CD4-positive, CD25-positive, alpha-beta regulatory T cell (primary cell): ENCODE results near the gene CCL25. TPM values are rescaled to one million over a fixed set of nuclear protein-coding genes. Genes with fewer than 3 reads are reported as not detected.
A peak's percentile ranks its signal among the peaks of the same experiment; 100 is the strongest.
"Not testable (repeated sequence)": the region's sequence is repeated elsewhere in the genome, so short reads cannot be mapped to it uniquely, and the experiment has no call there.

Experiments used
- ATAC-seq, 2 donors: fragments of 150-1000 bp; cut with Tn5 transposase; one replicate each; pipeline ENCODE4 v1.10.0; 2021; ENCODE audit warnings: low read depth in 2 of 2, moderate number of reproducible peaks in 2 of 2, moderate library complexity in 1 of 2
- DNase-seq, 3 donors: peaks; one replicate each; pipeline versions ENCODE4 v3.0.0 to v3.0.0-alpha.2; 2012 to 2022; ENCODE audit warnings: mixed read lengths in 1 of 3
- H3K27ac ChIP-seq: one replicate; pipeline ENCODE4 v1.7.0; 2013; ENCODE audit warnings: mild to moderate bottlenecking, low read length; ENCODE audit not compliant: insufficient read depth, poor library complexity, severe bottlenecking
- H3K27me3 ChIP-seq: one replicate; pipeline ENCODE4 v1.7.0; 2013; ENCODE audit warnings: low read length; ENCODE audit not compliant: control insufficient read depth, insufficient read depth
- H3K36me3 ChIP-seq: one replicate; pipeline ENCODE4 v1.7.0; 2013; ENCODE audit warnings: mild to moderate bottlenecking, low read length, moderate library complexity; ENCODE audit not compliant: control insufficient read depth, insufficient read depth
- H3K4me1 ChIP-seq: 2 replicates; pipeline ENCODE4 v1.7.0; 2013; ENCODE audit warnings: mild to moderate bottlenecking, low read length; ENCODE audit not compliant: insufficient read depth, control insufficient read depth, poor library complexity, severe bottlenecking
- H3K4me3 ChIP-seq: one replicate; pipeline ENCODE4 v1.7.0; 2013; ENCODE audit warnings: low read depth, mild to moderate bottlenecking, low read length, moderate library complexity
- H3K9me3 ChIP-seq, 2 experiments: 1 replicate in 1 of 2; 2 replicates in 1 of 2; pipeline ENCODE4 v1.7.0; 2013; ENCODE audit warnings: low read length in 2 of 2, mild to moderate bottlenecking in 1 of 2, moderate library complexity in 1 of 2; ENCODE audit not compliant: control insufficient read depth in 2 of 2
- H3K27ac Mint-ChIP-seq, 3 donors: one replicate each; pipeline ENCODE4 v1.8.0; 2020 to 2022; ENCODE audit warnings: mild to moderate bottlenecking in 3 of 3, mixed read lengths in 3 of 3, moderate library complexity in 2 of 3
- H3K27me3 Mint-ChIP-seq: one replicate; pipeline ENCODE4 v1.8.0; 2022; ENCODE audit warnings: mild to moderate bottlenecking, mixed read lengths
- H3K36me3 Mint-ChIP-seq: one replicate; pipeline ENCODE4 v1.8.0; 2020; ENCODE audit warnings: mixed read lengths
- H3K4me1 Mint-ChIP-seq, 4 donors: one replicate each; pipeline ENCODE4 v1.8.0; 2020 to 2022; ENCODE audit warnings: mixed read lengths in 4 of 4, mild to moderate bottlenecking in 1 of 4
- H3K4me3 Mint-ChIP-seq, 4 donors: one replicate each; pipeline ENCODE4 v1.8.0; 2020 to 2022; ENCODE audit warnings: mild to moderate bottlenecking in 4 of 4, mixed read lengths in 4 of 4, moderate library complexity in 3 of 4
- H3K9me3 Mint-ChIP-seq, 7 donors: one replicate each; pipeline ENCODE4 v1.8.0; 2020 to 2022; ENCODE audit warnings: mixed read lengths in 7 of 7, mild to moderate bottlenecking in 3 of 7, moderate library complexity in 2 of 7
- polyA plus RNA-seq, 4 donors: library from polyadenylated mRNA; unstranded; fragments of 300-500 nt; fragmentation: Illumina TruSeq; gene quantifications; one replicate each; pipeline ENCODE4 v1.2.3, GENCODE V29; 2021
- total RNA-seq: library from RNA; stranded (reverse); gene quantifications from one replicate; pipeline ENCODE4 v1.2.3, GENCODE V29; 2022

Gene CCL25
- total and polyA plus RNA-seq, 5 donors from 2014 or later: 0.48 TPM; not detected in 4

GRCh38 chr19:8022275-8022674 is 30.3 kb upstream of the CCL25 start:
- no peaks in the 10 kb centered on the region for H3K9me3 Mint-ChIP-seq
- Histone ChIP-seq H3K4me1 (no peaks in the 10 kb centered on the region), H3K9me3 (no peaks in the 10 kb centered on the region), H3K27ac (no peak overlapping the region), H3K27me3 (no peaks in the 10 kb centered on the region), H3K4me3 (no peak overlapping the region), H3K36me3 (no peaks in the 10 kb centered on the region)
- H3K4me1 Mint-ChIP-seq: peaks cover 0 to 8% (median 4%) of the 10 kb centered on the region in 4 donors
- H3K4me3 Mint-ChIP-seq: no peak overlapping the region
- H3K27me3 Mint-ChIP-seq: no peaks in the 10 kb centered on the region
- DNase-seq (no peak), ATAC-seq (no peak)
- no peaks in the 10 kb centered on the region for H3K36me3 Mint-ChIP-seq
- no peak overlapping the region for H3K27ac Mint-ChIP-seq

GRCh38 chr19:8023371-8023770 is 29.2 kb upstream of the CCL25 start:
- H3K4me3 Mint-ChIP-seq: no peak overlapping the region
- H3K4me1 Mint-ChIP-seq: no peaks in the 10 kb centered on the region
- Histone ChIP-seq H3K27ac (no peak overlapping the region), H3K27me3 (no peaks in the 10 kb centered on the region), H3K9me3 (no peaks in the 10 kb centered on the region), H3K36me3 (no peaks in the 10 kb centered on the region), H3K4me3 (no peak overlapping the region), H3K4me1 (no peaks in the 10 kb centered on the region)
- ATAC-seq: no peak
- DNase-seq: no peak
- no peaks in the 10 kb centered on the region for H3K9me3 Mint-ChIP-seq
- H3K27me3 Mint-ChIP-seq: no peaks in the 10 kb centered on the region
- no peaks in the 10 kb centered on the region for H3K36me3 Mint-ChIP-seq
- H3K27ac Mint-ChIP-seq: no peak overlapping the region

- H3K4me3 Mint-ChIP-seq, H3K27ac ChIP-seq, H3K4me1 ChIP-seq, ATAC-seq, H3K36me3 Mint-ChIP-seq, H3K4me3 ChIP-seq, H3K9me3 ChIP-seq, H3K27me3 ChIP-seq, H3K27me3 Mint-ChIP-seq, H3K27ac Mint-ChIP-seq, H3K4me1 Mint-ChIP-seq, DNase-seq, H3K36me3 ChIP-seq, H3K9me3 Mint-ChIP-seq: not testable (repeated sequence)
These were observed 28.3 kb upstream of the CCL25 start for GRCh38 chr19:8024256-8024655.

- Histone ChIP-seq H3K27me3 (no peaks in the 10 kb centered on the region), H3K36me3 (no peaks in the 10 kb centered on the region), H3K27ac (no peak overlapping the region), H3K9me3 (no peaks in the 10 kb centered on the region), H3K4me1 (no peaks in the 10 kb centered on the region), H3K4me3 (no peak overlapping the region)
- Mint-ChIP-seq H3K4me1 (no peaks in the 10 kb centered on the region), H3K9me3 (no peaks in the 10 kb centered on the region), H3K36me3 (no peaks in the 10 kb centered on the region), H3K27ac (no peak overlapping the region), H3K27me3 (no peaks in the 10 kb centered on the region), H3K4me3 (no peak overlapping the region)
- ATAC-seq: no peak
- no peak for DNase-seq
These were observed 27.2 kb upstream of the CCL25 start for GRCh38 chr19:8025316-8025715.

- Mint-ChIP-seq H3K4me3 (no peak overlapping the region), H3K9me3 (no peaks in the 10 kb centered on the region)
These were observed 23.5 kb upstream of the CCL25 start for GRCh38 chr19:8028951-8029491.

GRCh38 chr19:8030960-8031359 is 21.6 kb upstream of the CCL25 start:
- no peak overlapping the region for H3K27ac Mint-ChIP-seq
- no peaks in the 10 kb centered on the region for H3K27me3 ChIP-seq
- no peak overlapping the region for H3K4me3 Mint-ChIP-seq
- H3K9me3 Mint-ChIP-seq: no peaks in the 10 kb centered on the region
- no peak overlapping the region for H3K4me3 ChIP-seq
- H3K27me3 Mint-ChIP-seq: no peaks in the 10 kb centered on the region
- no peaks in the 10 kb centered on the region for H3K36me3 Mint-ChIP-seq
- no peak for ATAC-seq
- no peak overlapping the region for H3K27ac ChIP-seq
- no peaks in the 10 kb centered on the region for H3K36me3 ChIP-seq
- H3K4me1 Mint-ChIP-seq: no peaks in the 10 kb centered on the region
- H3K9me3 ChIP-seq: no peaks in the 10 kb centered on the region
- no peaks in the 10 kb centered on the region for H3K4me1 ChIP-seq
- DNase-seq: no peak

More at GRCh38 chr19:8028951-8029491, 23.5 kb upstream of the CCL25 start:
- Histone ChIP-seq H3K36me3 (no peaks in the 10 kb centered on the region), H3K9me3 (no peaks in the 10 kb centered on the region), H3K27ac (no peak overlapping the region), H3K4me1 (no peaks in the 10 kb centered on the region), H3K4me3 (no peak overlapping the region), H3K27me3 (no peaks in the 10 kb centered on the region)
- DNase-seq (no peak), ATAC-seq (no peak)
- Mint-ChIP-seq H3K27me3 (no peaks in the 10 kb centered on the region), H3K27ac (no peak overlapping the region), H3K4me1 (no peaks in the 10 kb centered on the region), H3K36me3 (no peaks in the 10 kb centered on the region)

GRCh38 chr19:8033287-8034177 is 19.0 kb upstream of the CCL25 start:
- not testable (repeated sequence) for H3K36me3 ChIP-seq, H3K4me1 ChIP-seq, H3K4me3 Mint-ChIP-seq, H3K9me3 Mint-ChIP-seq, H3K36me3 Mint-ChIP-seq, H3K27me3 ChIP-seq, H3K4me1 Mint-ChIP-seq, DNase-seq, H3K27me3 Mint-ChIP-seq, H3K4me3 ChIP-seq, ATAC-seq, H3K27ac ChIP-seq, H3K9me3 ChIP-seq
- H3K27ac Mint-ChIP-seq: peak overlapping the region in 1 of 3 donors; percentile 29

- Mint-ChIP-seq H3K9me3 (no peaks in the 10 kb centered on the region), H3K4me1 (no peaks in the 10 kb centered on the region), H3K4me3 (no peak overlapping the region), H3K27ac (no peak overlapping the region), H3K36me3 (no peaks in the 10 kb centered on the region), H3K27me3 (peaks cover 4% of the 10 kb centered on the region)
- Histone ChIP-seq H3K4me3 (no peak overlapping the region), H3K36me3 (no peaks in the 10 kb centered on the region), H3K9me3 (no peaks in the 10 kb centered on the region), H3K27me3 (no peaks in the 10 kb centered on the region), H3K27ac (no peak overlapping the region), H3K4me1 (no peaks in the 10 kb centered on the region)
- DNase-seq (no peak), ATAC-seq (no peak)
These were observed 18.4 kb upstream of the CCL25 start for GRCh38 chr19:8034178-8034525.
